Fibroblast of lung (primary cell): ENCODE results near the gene PHF19. TPM values are rescaled to one million over a fixed set of nuclear protein-coding genes. Genes with fewer than 3 reads are reported as not detected.

ENCODE experiments used
- DNase-seq, 2 donors: peaks; one replicate each; pipeline versions ENCODE4 v3.0.0 to v3.0.0-alpha.2; 2010; ENCODE audit warnings: low read depth in 2 of 2
- H2AFZ ChIP-seq: 2 replicates; pipeline ENCODE4 v1.5.1; 2012; ENCODE audit warnings: low read length, control low read depth, inconsistent platforms
- H3K27ac ChIP-seq: 2 replicates; pipeline ENCODE4 v1.5.1; 2011; ENCODE audit warnings: low read length, control low read depth; ENCODE audit not compliant: insufficient read depth
- H3K27me3 ChIP-seq: 2 replicates; pipeline ENCODE4 v1.5.1; 2011; ENCODE audit warnings: mild to moderate bottlenecking, low read length; ENCODE audit not compliant: control insufficient read depth, insufficient read depth
- H3K36me3 ChIP-seq: 2 replicates; pipeline ENCODE4 v1.5.1; 2011; ENCODE audit warnings: low read length; ENCODE audit not compliant: control insufficient read depth, insufficient read depth
- H3K4me1 ChIP-seq: 2 replicates; pipeline ENCODE4 v1.5.1; 2011; ENCODE audit warnings: low read length; ENCODE audit not compliant: control insufficient read depth, insufficient read depth; ENCODE audit errors: extremely low read depth
- H3K4me2 ChIP-seq: 2 replicates; pipeline ENCODE4 v1.5.1; 2011; ENCODE audit warnings: low read length, control low read depth; ENCODE audit not compliant: insufficient read depth; ENCODE audit errors: extremely low read depth
- H3K4me3 ChIP-seq, 4 experiments: fragments of 200-600 bp in 1 of 4; sonication (generic) in 1 of 4; replicated peaks in 1 of 4; 2 replicates each; pipeline ENCODE4 v1.5.1; 2011 to 2016; ENCODE audit warnings: low read length in 4 of 4, low read depth in 3 of 4, mild to moderate bottlenecking in 3 of 4, control low read depth in 2 of 4, inconsistent platforms in 1 of 4, mixed read lengths in 1 of 4; ENCODE audit not compliant: insufficient read depth in 1 of 4; ENCODE audit errors: control extremely low read depth in 1 of 4
- H3K79me2 ChIP-seq: 2 replicates; pipeline ENCODE4 v1.5.1; 2012; ENCODE audit warnings: mild to moderate bottlenecking, low read length, inconsistent platforms; ENCODE audit not compliant: control insufficient read depth, insufficient read depth
- H3K9ac ChIP-seq: 2 replicates; pipeline ENCODE4 v1.5.1; 2011; ENCODE audit warnings: mild to moderate bottlenecking, low read length, control low read depth; ENCODE audit not compliant: insufficient read depth
- H3K9me3 ChIP-seq: 2 replicates; pipeline ENCODE4 v1.5.1; 2012; ENCODE audit warnings: low read depth, low read length; ENCODE audit not compliant: control insufficient read depth, insufficient read depth
- H4K20me1 ChIP-seq: 2 replicates; pipeline ENCODE4 v1.5.1; 2011; ENCODE audit warnings: low read length; ENCODE audit not compliant: control insufficient read depth, insufficient read depth; ENCODE audit errors: extremely low read depth
- CTCF ChIP-seq, 2 donors: IDR thresholded peaks in 1 of 2; conservative IDR thresholded peaks in 1 of 2; 1 replicate in 1 of 2; 2 replicates in 1 of 2; pipeline ENCODE4 v1.5.1; 2011 to 2012; ENCODE audit warnings: low read length in 2 of 2, control low read depth in 1 of 2, inconsistent platforms in 1 of 2, low read depth in 1 of 2, mild to moderate bottlenecking in 1 of 2
- EZH2 ChIP-seq: IDR thresholded peaks from 2 replicates; pipeline ENCODE4 v1.5.1; 2012; ENCODE audit warnings: low read length, control low read depth, mild to moderate bottlenecking; ENCODE audit errors: missing control alignments
- polyA plus RNA-seq, 2 donors: library from polyadenylated mRNA; depleted of rRNA in 1 of 2; stranded (reverse) in 1 of 2; unstranded in 1 of 2; fragments of >200 nt; gene quantifications; 2 replicates each; pipeline ENCODE4 v1.2.1, GENCODE V29; 2011 to 2012; ENCODE audit warnings: missing spikeins in 1 of 2
- total RNA-seq: library from RNA; depleted of rRNA; stranded (reverse); fragments of >200 nt; gene quantifications from 2 replicates; pipeline ENCODE4 v1.2.1, GENCODE V29; 2014

Gene PHF19
- total and polyA plus RNA-seq, 2 donors (not counting 1 experiment from before 2014, with no cell fraction given): 21.4 to 38.3 TPM

DNA sequence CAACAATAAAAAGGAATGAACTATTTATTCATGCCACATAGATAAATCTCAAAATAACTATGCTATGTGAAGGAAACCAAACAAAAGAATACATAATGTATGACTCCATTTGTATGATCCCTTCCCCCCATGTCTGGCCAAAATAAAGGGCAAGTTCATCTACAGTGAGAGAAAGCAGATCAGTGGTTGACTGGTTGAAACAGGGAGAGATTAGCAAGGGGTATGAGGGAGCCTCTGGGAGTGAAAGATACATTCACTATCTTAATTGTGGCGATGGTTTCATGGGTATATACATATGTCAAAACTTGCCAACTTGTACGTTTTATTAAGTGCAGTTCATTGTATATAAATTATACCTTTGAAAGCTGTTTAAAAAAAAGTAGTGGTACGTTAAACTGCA lies 39.1 kb downstream of the PHF19 start:
- no peak overlapping the region for H2AFZ ChIP-seq
- H3K27me3 ChIP-seq: no peaks in the 10 kb centered on the region
- no peak overlapping the region for H3K27ac ChIP-seq
- peaks cover 4% of the 10 kb centered on the region for H3K4me1 ChIP-seq
- H3K9me3 ChIP-seq: no peaks in the 10 kb centered on the region
- H3K9ac ChIP-seq: no peak overlapping the region
- TF ChIP-seq EZH2: no peak
- TF ChIP-seq CTCF (conservative IDR thresholded peaks at IDR 0.05 in 1 of 2, IDR thresholded peaks at IDR 0.05 in 1 of 2; ENCODE audit: low read depth in 1 of 2, low read length in 2 of 2): no peak
- no peaks in the 10 kb centered on the region for H3K36me3 ChIP-seq
- peaks cover 46% of the 10 kb centered on the region for H3K79me2 ChIP-seq
- H3K4me2 ChIP-seq: no peak overlapping the region
- no peak overlapping the region for H3K4me3 ChIP-seq
- no peak for DNase-seq
- no peaks in the 10 kb centered on the region for H4K20me1 ChIP-seq

GRCh38 chr9:120833325-120833724 lies 43.7 kb downstream of the PHF19 start:
- no peak overlapping the region for H3K9ac ChIP-seq

DNA sequence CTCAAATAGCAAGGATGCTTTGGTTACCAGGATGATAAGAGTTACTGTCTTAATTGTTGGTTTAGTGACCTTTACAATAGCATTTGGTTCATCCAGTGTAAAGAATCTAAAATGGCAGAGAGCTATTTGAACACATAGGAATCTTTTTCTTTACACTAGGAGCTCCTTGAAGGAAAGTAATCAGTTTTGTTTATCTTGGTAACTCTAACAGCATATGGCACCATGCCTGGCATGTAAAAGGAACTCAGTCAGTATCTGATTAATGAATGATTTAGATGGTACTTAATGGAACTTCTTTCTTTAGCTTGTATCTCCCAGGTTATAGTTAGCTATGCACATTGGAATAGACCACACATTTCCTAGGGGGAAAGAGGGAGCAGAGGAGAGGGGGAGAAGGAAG lies 44.2 kb downstream of the PHF19 start:
- no peaks in the 10 kb centered on the region for H3K27me3 ChIP-seq
- TF ChIP-seq EZH2 (no peak), CTCF (conservative IDR thresholded peaks at IDR 0.05 in 1 of 2, IDR thresholded peaks at IDR 0.05 in 1 of 2; ENCODE audit: low read depth in 1 of 2, low read length in 2 of 2) (no peak)
- H2AFZ ChIP-seq: no peak overlapping the region
- no peaks in the 10 kb centered on the region for H3K4me1 ChIP-seq
- no peaks in the 10 kb centered on the region for H4K20me1 ChIP-seq
- no peaks in the 10 kb centered on the region for H3K9me3 ChIP-seq
- H3K9ac ChIP-seq: no peak overlapping the region
- H3K4me2 ChIP-seq: no peak overlapping the region
- DNase-seq: no peak
- peaks cover 2% of the 10 kb centered on the region for H3K36me3 ChIP-seq
- no peak overlapping the region for H3K4me3 ChIP-seq
- no peak overlapping the region for H3K27ac ChIP-seq
- H3K79me2 ChIP-seq: peaks cover 9% of the 10 kb centered on the region

More at GRCh38 chr9:120833325-120833724, 43.7 kb downstream of the PHF19 start:
- Histone ChIP-seq H3K4me2 (no peak overlapping the region), H3K79me2 (peaks cover 14% of the 10 kb centered on the region), H3K36me3 (peaks cover 2% of the 10 kb centered on the region), H3K4me1 (no peaks in the 10 kb centered on the region), H4K20me1 (no peaks in the 10 kb centered on the region), H2AFZ (no peak overlapping the region), H3K4me3 (no peak overlapping the region), H3K27ac (no peak overlapping the region), H3K27me3 (no peaks in the 10 kb centered on the region), H3K9me3 (no peaks in the 10 kb centered on the region)
- TF ChIP-seq CTCF (conservative IDR thresholded peaks at IDR 0.05 in 1 of 2, IDR thresholded peaks at IDR 0.05 in 1 of 2; ENCODE audit: low read depth in 1 of 2, low read length in 2 of 2) (no peak), EZH2 (no peak)
- no peak for DNase-seq
